ENCODE results near the gene TBC1D22A. TPM values are rescaled to one million over a fixed set of nuclear protein-coding genes. Genes with fewer than 3 reads are reported as not detected.

TBC1D22A gene
- total and polyA plus RNA-seq, 4 donors = 4.1 to 12.4 (median 8.4) TPM

GRCh38 chr22:47196881-47197772, 434.7 kb downstream of the TBC1D22A start:
- H3K9ac ChIP-seq (ENCODE audit: low read depth in 1 of 2, low read length in 2 of 2) = no peak overlapping the region
- no peaks in the 10 kb centered on the region for H3K36me3 ChIP-seq (ENCODE audit: control insufficient read depth in 4 of 4, insufficient read depth in 3 of 4, low read depth in 1 of 4, low read length in 3 of 4)
- no peaks in the 10 kb centered on the region for H3K27me3 ChIP-seq (ENCODE audit: control insufficient read depth in 4 of 4, insufficient read depth in 4 of 4, low read length in 3 of 4)
- peak; percentile 23 for DNase-seq (ENCODE audit: low spot score)
- H3K4me3 ChIP-seq (ENCODE audit: low read depth in 1 of 3, low read length in 3 of 3) = no peak overlapping the region
- H3K4me1 ChIP-seq (ENCODE audit: control insufficient read depth in 4 of 4, insufficient read depth in 4 of 4, low read length in 3 of 4) = peaks cover 11 to 24% (median 17%) of the 10 kb centered on the region in 4 donors
- H3K9me3 ChIP-seq (ENCODE audit: control insufficient read depth in 4 of 4, low read length in 3 of 4) = no peaks in the 10 kb centered on the region
- TF ChIP-seq EGR1 (IDR thresholded peaks at IDR 0.05; ENCODE audit: low read depth in 2 of 2) (no peak), SP1 (IDR thresholded peaks at IDR 0.05) (no peak), CTCF (IDR thresholded peaks at IDR 0.05; ENCODE audit: low read depth, low read length, missing input control) (no peak), MAX (IDR thresholded peaks at IDR 0.05) (no peak), ATF3 (IDR thresholded peaks at IDR 0.05) (no peak), REST (IDR thresholded peaks at IDR 0.05) (no peak), JUND (IDR thresholded peaks at IDR 0.05) (no peak), HNF4A (conservative IDR thresholded peaks at IDR 0.05) (no peak), YY1 (IDR thresholded peaks at IDR 0.05) (no peak), FOXA1 (IDR thresholded peaks at IDR 0.05) (no peak), RAD21 (IDR thresholded peaks at IDR 0.05) (no peak)
- H3K27ac ChIP-seq (ENCODE audit: low read depth in 1 of 2, low read length in 2 of 2) = no peak overlapping the region
- WGBS = 69% methylated on average over 27 of the region's 27 CpGs

GRCh38 chr22:47197773-47198500, 435.5 kb downstream of the TBC1D22A start:
- H3K4me3 ChIP-seq (ENCODE audit: low read depth in 1 of 3, low read length in 3 of 3) = no peak overlapping the region
- no peak for TF ChIP-seq JUND (IDR thresholded peaks at IDR 0.05)
- TF ChIP-seq ATF3 (IDR thresholded peaks at IDR 0.05) = no peak
- TF ChIP-seq HNF4A (conservative IDR thresholded peaks at IDR 0.05) = no peak
- TF ChIP-seq REST (IDR thresholded peaks at IDR 0.05) = no peak
- 88% methylated on average over 25 of the region's 25 CpGs for WGBS
- peak; percentile 31 for DNase-seq (ENCODE audit: low spot score)
- H3K4me1 ChIP-seq (ENCODE audit: control insufficient read depth in 4 of 4, insufficient read depth in 4 of 4, low read length in 3 of 4) = peaks cover 13 to 29% (median 20%) of the 10 kb centered on the region in 4 donors
- H3K9ac ChIP-seq (ENCODE audit: low read depth in 1 of 2, low read length in 2 of 2) = no peak overlapping the region
- no peaks in the 10 kb centered on the region for H3K36me3 ChIP-seq (ENCODE audit: control insufficient read depth in 4 of 4, insufficient read depth in 3 of 4, low read depth in 1 of 4, low read length in 3 of 4)
- H3K27me3 ChIP-seq (ENCODE audit: control insufficient read depth in 4 of 4, insufficient read depth in 4 of 4, low read length in 3 of 4) = no peaks in the 10 kb centered on the region
- H3K9me3 ChIP-seq (ENCODE audit: control insufficient read depth in 4 of 4, low read length in 3 of 4) = no peaks in the 10 kb centered on the region
- H3K27ac ChIP-seq (ENCODE audit: low read depth in 1 of 2, low read length in 2 of 2) = no peak overlapping the region
